HepG2 (cell line): ENCODE data around the gene SNX7.

Source experiments
- CTCF ChIP-seq: sonication (generic); formaldehyde crosslinking; IDR thresholded peaks from 2 replicates; pipeline ENCODE4 v1.5.0; 2020; ENCODE audit warnings: mild to moderate bottlenecking, missing genetic modification reagents, moderate library complexity
- NFRKB ChIP-seq: fragments of 450-650 bp; IDR thresholded peaks from 2 replicates; pipeline ENCODE4 v1.6.1; 2017
- PHF8 ChIP-seq: sonication (generic); formaldehyde crosslinking; IDR thresholded peaks from 2 replicates; pipeline ENCODE4 v1.5.0; 2020; ENCODE audit warnings: missing genetic modification reagents
- SP4 ChIP-seq: sonication (generic); formaldehyde crosslinking; IDR thresholded peaks from 2 replicates; pipeline ENCODE4 v1.8.1; 2023; ENCODE audit warnings: mild to moderate bottlenecking, missing genetic modification reagents
- TAF1 ChIP-seq: sonication (generic); formaldehyde crosslinking; IDR thresholded peaks from 2 replicates; pipeline ENCODE4 v1.4.0; 2020; ENCODE audit warnings: missing genetic modification reagents
- ZNF362 ChIP-seq: sonication (generic); formaldehyde crosslinking; IDR thresholded peaks from 2 replicates; pipeline ENCODE4 v1.4.0; 2020; ENCODE audit warnings: missing genetic modification reagents, mild to moderate bottlenecking, borderline replicate concordance
- ZNF687 ChIP-seq: sonication (generic); formaldehyde crosslinking; IDR thresholded peaks from 2 replicates; pipeline ENCODE4 v1.5.1; 2020; ENCODE audit warnings: mild to moderate bottlenecking, missing genetic modification reagents, moderate library complexity

- no peak for TF ChIP-seq ZNF687
- no peak for TF ChIP-seq NFRKB
- no peak for TF ChIP-seq TAF1 (CRISPR knock-in tag)
- TF ChIP-seq PHF8 (CRISPR knock-in tag) = no peak
- no peak for TF ChIP-seq ZNF362 (CRISPR knock-in tag)
- no peak for TF ChIP-seq SP4
- TF ChIP-seq CTCF (CRISPR knock-in tag) = no peak
Measured at GRCh38 chr1:98707556-98707955, 46.0 kb downstream of the SNX7 start.
